H1 (cell line): Measurements from ENCODE around the gene MBD3L2B.

Experiments
- BRCA1 ChIP-seq: IDR thresholded peaks from 2 replicates; pipeline ENCODE4 v1.6.1; 2012; ENCODE audit warnings: low read depth, low read length, improper control_type of control experiment
- CHD2 ChIP-seq: IDR thresholded peaks from 2 replicates; pipeline ENCODE4 v1.6.1; 2012; ENCODE audit warnings: low read length, improper control_type of control experiment
- CTCF ChIP-seq, 3 experiments: IDR thresholded peaks; 1 replicate in 2 of 3; 2 replicates in 1 of 3; pipeline versions ENCODE4 v1.5.1 to v1.6.1; 2011; ENCODE audit warnings: low read length in 3 of 3, mild to moderate bottlenecking in 3 of 3, inconsistent platforms in 2 of 3, low read depth in 1 of 3, moderate library complexity in 1 of 3; ENCODE audit not compliant: insufficient read depth in 1 of 3; ENCODE audit errors: control extremely low read depth in 1 of 3
- EP300 ChIP-seq, 2 experiments: IDR thresholded peaks; 1 replicate in 1 of 2; 2 replicates in 1 of 2; pipeline ENCODE4 v1.6.1; 2011 to 2012; ENCODE audit warnings: low read depth in 2 of 2, low read length in 2 of 2, mild to moderate bottlenecking in 2 of 2, borderline replicate concordance in 1 of 2, inconsistent platforms in 1 of 2, moderate library complexity in 1 of 2
- NRF1 ChIP-seq: IDR thresholded peaks from 2 replicates; pipeline ENCODE4 v1.6.1; 2011; ENCODE audit warnings: mild to moderate bottlenecking, low read depth, low read length, improper control_type of control experiment
- PHF8 ChIP-seq: fragments of 200-600 bp; sonication (generic); conservative IDR thresholded peaks from 2 replicates; pipeline ENCODE4 v1.7.1; 2012; ENCODE audit warnings: low read depth, mild to moderate bottlenecking, inconsistent platforms, low read length, moderate library complexity
- POLR2A ChIP-seq, 2 experiments: IDR thresholded peaks; 1 replicate in 1 of 2; 2 replicates in 1 of 2; pipeline ENCODE4 v1.6.1; 2011; ENCODE audit warnings: low read depth in 2 of 2, low read length in 2 of 2, mild to moderate bottlenecking in 2 of 2; ENCODE audit errors: control extremely low read depth in 1 of 2
- RAD21 ChIP-seq, 2 experiments: IDR thresholded peaks in 1 of 2; conservative IDR thresholded peaks in 1 of 2; 2 replicates each; pipeline ENCODE4 v1.6.1; 2011; ENCODE audit warnings: low read depth in 2 of 2, low read length in 2 of 2, improper control_type of control experiment in 1 of 2, inconsistent platforms in 1 of 2, mild to moderate bottlenecking in 1 of 2, moderate library complexity in 1 of 2
- RFX5 ChIP-seq: IDR thresholded peaks from 2 replicates; pipeline ENCODE4 v1.6.1; 2011; ENCODE audit warnings: low read depth, low read length, improper control_type of control experiment, borderline replicate concordance
- SUZ12 ChIP-seq: fragments of 200-600 bp; sonication (generic); IDR thresholded peaks from 2 replicates; pipeline ENCODE4 v1.6.1; 2012; ENCODE audit warnings: mild to moderate bottlenecking, inconsistent platforms, low read length, moderate library complexity, mixed read lengths

GRCh38 chr19:7006135-7006704, 15.0 kb downstream of the MBD3L2B start:
- TF ChIP-seq CTCF (IDR thresholded peaks at IDR 0.05; ENCODE audit: control extremely low read depth in 1 of 3, insufficient read depth in 1 of 3, low read depth in 1 of 3, low read length in 3 of 3) (no peak), SUZ12 (no peak), CHD2 (no peak), BRCA1 (no peak), POLR2A (IDR thresholded peaks at IDR 0.05; ENCODE audit: control extremely low read depth in 1 of 2, low read depth in 2 of 2, low read length in 2 of 2) (no peak), RFX5 (no peak), RAD21 (IDR thresholded peaks at IDR 0.05 in 1 of 2, conservative IDR thresholded peaks at IDR 0.05 in 1 of 2; ENCODE audit: low read depth in 2 of 2, low read length in 2 of 2) (no peak), NRF1 (no peak), PHF8 (no peak), EP300 (IDR thresholded peaks at IDR 0.05; ENCODE audit: borderline replicate concordance in 1 of 2, low read depth in 2 of 2, low read length in 2 of 2) (no peak)
